Smooth muscle cell of the brain vasculature (primary cell): ENCODE measurements around the gene OPRL1.
"Not testable (repeated sequence)": the region's sequence is repeated elsewhere in the genome, so short reads cannot be mapped to it uniquely, and the experiment has no call there.

Experiments
- DNase-seq: peaks from one replicate; pipeline ENCODE4 v3.0.0-alpha.2; 2012; ENCODE audit warnings: low read depth, low spot score

Gene OPRL1

GRCh38 chr20:64083804-64084684 lies 4.2 kb downstream of the OPRL1 start, which contains the start of gene LKAAEAR1:
LKAAEAR1 (minus strand) TSS chr20:64084398; CDS start chr20:64084219, 179 bp downstream.
- DNase-seq = no peak

- DNase-seq = no peak
Measured at GRCh38 chr20:64084685-64085152, 4.8 kb downstream of the OPRL1 start.

GRCh38 chr20:64086801-64087200 lies 6.9 kb downstream of the OPRL1 start:
- DNase-seq = no peak

GRCh38 chr20:64087226-64087825 lies 7.4 kb downstream of the OPRL1 start:
- DNase-seq = not testable (repeated sequence)

GRCh38 chr20:64088586-64088985 lies 8.7 kb downstream of the OPRL1 start:
- not testable (repeated sequence) for DNase-seq

GRCh38 chr20:64090165-64090564 lies 10.3 kb downstream of the OPRL1 start:
- DNase-seq = no peak

GRCh38 chr20:64091340-64091739 lies 11.5 kb downstream of the OPRL1 start:
- DNase-seq = no peak

- DNase-seq = no peak
Measured at GRCh38 chr20:64091770-64092169, 11.9 kb downstream of the OPRL1 start.

- DNase-seq = no peak
Measured at GRCh38 chr20:64092258-64093012, 12.6 kb downstream of the OPRL1 start.

- no peak for DNase-seq
Measured at GRCh38 chr20:64093013-64093503, 13.2 kb downstream of the OPRL1 start.

- no peak for DNase-seq
Measured at GRCh38 chr20:64095455-64095854, 15.6 kb downstream of the OPRL1 start.

- no peak for DNase-seq
Measured at GRCh38 chr20:64095927-64096326, 16.0 kb downstream of the OPRL1 start.

- no peak for DNase-seq
Measured at GRCh38 chr20:64096535-64096934, 16.7 kb downstream of the OPRL1 start.

GRCh38 chr20:64098471-64099013 lies 18.7 kb downstream of the OPRL1 start:
- no peak for DNase-seq

- no peak for DNase-seq
Measured at GRCh38 chr20:64099086-64099786, 19.4 kb downstream of the OPRL1 start.

GRCh38 chr20:64099880-64100565 lies 20.1 kb downstream of the OPRL1 start:
- DNase-seq = no peak

GRCh38 chr20:64100566-64100888 lies 20.6 kb downstream of the OPRL1 start:
- DNase-seq = no peak

- no peak for DNase-seq
Measured at GRCh38 chr20:64100946-64101688, 21.2 kb downstream of the OPRL1 start.

GRCh38 chr20:64101731-64102621 lies 22.1 kb downstream of the OPRL1 start:
- no peak for DNase-seq
